HG02571 (cell line): ENCODE data around the gene LHX4.

Experiments used
- ATAC-seq: cut with Tn5 transposase; IDR thresholded peaks from one replicate; pipeline ENCODE4 v1.9.1; 2021; ENCODE audit warnings: mild to moderate bottlenecking, moderate library complexity; ENCODE audit not compliant: unreplicated experiment

LHX4 gene

GRCh38 chr1:180256341-180257027, 26.4 kb downstream of the LHX4 start:
- no peak for ATAC-seq

GRCh38 chr1:180257028-180257386, 26.9 kb downstream of the LHX4 start:
- ATAC-seq = no peak

GRCh38 chr1:180257486-180257885, 27.4 kb downstream of the LHX4 start:
- no peak for ATAC-seq

- ATAC-seq = no peak
Observed at GRCh38 chr1:180258290-180258689, 28.2 kb downstream of the LHX4 start.

- no peak for ATAC-seq
Observed at GRCh38 chr1:180258935-180259334, 28.9 kb downstream of the LHX4 start.

- ATAC-seq = no peak
Observed at GRCh38 chr1:180259431-180260338, 29.6 kb downstream of the LHX4 start.

GRCh38 chr1:180260541-180260940, 30.5 kb downstream of the LHX4 start:
- ATAC-seq = no peak

GRCh38 chr1:180261030-180261429, 31.0 kb downstream of the LHX4 start:
- ATAC-seq = no peak

GRCh38 chr1:180261524-180262155, 31.6 kb downstream of the LHX4 start:
- no peak for ATAC-seq

- no peak for ATAC-seq
Observed at GRCh38 chr1:180262628-180263488, 32.8 kb downstream of the LHX4 start.

GRCh38 chr1:180264595-180264994, 34.5 kb downstream of the LHX4 start:
- ATAC-seq = no peak

GRCh38 chr1:180265201-180265600, 35.1 kb downstream of the LHX4 start:
- no peak for ATAC-seq

GRCh38 chr1:180265871-180266270, 35.8 kb downstream of the LHX4 start:
- no peak for ATAC-seq

GRCh38 chr1:180266275-180267210, 36.5 kb downstream of the LHX4 start:
- ATAC-seq = no peak

- ATAC-seq = no peak
Observed at GRCh38 chr1:180267211-180267561, 37.1 kb downstream of the LHX4 start.

GRCh38 chr1:180267761-180268555, 37.9 kb downstream of the LHX4 start:
- ATAC-seq = no peak

GRCh38 chr1:180268556-180269075, 38.6 kb downstream of the LHX4 start:
- no peak for ATAC-seq

- ATAC-seq = no peak
Observed at GRCh38 chr1:180269645-180270529, 39.8 kb downstream of the LHX4 start.
